SK-N-SH treated with all-trans-retinoic acid at 6 μM for 48 hours (cell line): ENCODE measurements around the gene CDYL.

Experiments
- ESRRG ChIP-seq: fragments of 250-450 bp; sonication (Bioruptor Pico); IDR thresholded peaks from 2 replicates; pipeline ENCODE4 v1.6.1; 2021; ENCODE audit warnings: mild to moderate bottlenecking
- RARB ChIP-seq: fragments of 250-450 bp; sonication (Bioruptor Pico); IDR thresholded peaks from 2 replicates; pipeline ENCODE4 v1.8.0; 2021; ENCODE audit warnings: mild to moderate bottlenecking, moderate library complexity
- ZC3H10 ChIP-seq: fragments of 250-450 bp; sonication (Bioruptor Pico); IDR thresholded peaks from 2 replicates; pipeline ENCODE4 v1.5.1; 2021; ENCODE audit warnings: mild to moderate bottlenecking, moderate library complexity
- ZFP30 ChIP-seq: fragments of 450-650 bp; formaldehyde crosslinking; IDR thresholded peaks from 2 replicates; pipeline ENCODE4 v1.5.0; 2022; ENCODE audit warnings: mild to moderate bottlenecking, moderate library complexity
- ZNF70 ChIP-seq: fragments of 450-650 bp; formaldehyde crosslinking; IDR thresholded peaks from 2 replicates; pipeline ENCODE4 v1.5.0; 2020; ENCODE audit warnings: mild to moderate bottlenecking, moderate library complexity
- TF ChIP-seq, protein P1 (sequence below): fragments of 250-450 bp; sonication (Bioruptor Pico); IDR thresholded peaks from 2 replicates; pipeline ENCODE4 v1.8.0; 2020; ENCODE audit warnings: mild to moderate bottlenecking, moderate library complexity, borderline replicate concordance

DNA sequence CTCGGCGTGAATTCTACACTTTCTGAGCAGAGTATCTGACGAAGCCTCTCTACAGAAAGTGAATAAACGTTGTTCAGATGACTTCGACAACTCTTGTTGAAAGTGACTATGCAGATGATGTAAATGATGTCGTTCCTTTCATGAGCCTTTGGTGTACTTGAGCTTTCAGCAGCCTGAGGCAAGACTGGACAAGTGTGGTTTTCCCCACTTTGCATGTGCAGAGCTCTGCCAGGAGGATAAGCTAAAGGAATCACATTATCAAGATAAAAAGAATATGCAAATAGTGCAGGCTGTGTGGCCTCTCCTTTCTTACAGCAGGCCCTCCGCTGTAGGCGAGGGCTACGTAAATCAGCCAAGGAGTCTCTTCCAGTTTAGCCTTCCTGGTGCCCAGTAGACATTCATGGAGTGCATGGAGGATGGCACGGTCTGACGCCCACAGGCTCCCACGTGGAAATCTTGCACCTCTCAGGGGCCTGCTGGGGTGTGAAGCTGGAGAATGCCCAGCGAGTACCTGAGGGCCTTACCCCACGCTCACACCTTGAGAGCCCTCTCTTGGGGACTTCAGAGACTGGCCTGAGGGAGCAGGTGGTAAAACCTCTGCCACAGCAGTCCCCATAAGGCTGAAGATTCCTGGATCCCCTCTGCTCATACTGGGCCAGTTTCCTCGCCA is 172.7 kb downstream of the CDYL start:
- TF ChIP-seq RARB (CRISPR knock-in tag) (no peak), ZC3H10 (CRISPR knock-in tag) (no peak), ZNF70 (CRISPR knock-in tag) (no peak), ZFP30 (CRISPR knock-in tag) (no peak), ESRRG (no peak)
- TF ChIP-seq, protein P1, sequence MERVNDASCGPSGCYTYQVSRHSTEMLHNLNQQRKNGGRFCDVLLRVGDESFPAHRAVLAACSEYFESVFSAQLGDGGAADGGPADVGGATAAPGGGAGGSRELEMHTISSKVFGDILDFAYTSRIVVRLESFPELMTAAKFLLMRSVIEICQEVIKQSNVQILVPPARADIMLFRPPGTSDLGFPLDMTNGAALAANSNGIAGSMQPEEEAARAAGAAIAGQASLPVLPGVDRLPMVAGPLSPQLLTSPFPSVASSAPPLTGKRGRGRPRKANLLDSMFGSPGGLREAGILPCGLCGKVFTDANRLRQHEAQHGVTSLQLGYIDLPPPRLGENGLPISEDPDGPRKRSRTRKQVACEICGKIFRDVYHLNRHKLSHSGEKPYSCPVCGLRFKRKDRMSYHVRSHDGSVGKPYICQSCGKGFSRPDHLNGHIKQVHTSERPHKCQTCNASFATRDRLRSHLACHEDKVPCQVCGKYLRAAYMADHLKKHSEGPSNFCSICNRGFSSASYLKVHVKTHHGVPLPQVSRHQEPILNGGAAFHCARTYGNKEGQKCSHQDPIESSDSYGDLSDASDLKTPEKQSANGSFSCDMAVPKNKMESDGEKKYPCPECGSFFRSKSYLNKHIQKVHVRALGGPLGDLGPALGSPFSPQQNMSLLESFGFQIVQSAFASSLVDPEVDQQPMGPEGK (CRISPR knock-in tag), result no peak
